CD1c-positive myeloid dendritic cell (primary cell): ENCODE data around the gene ABCF2.
A peak's percentile ranks its signal among the peaks of the same experiment; 100 is the strongest.

Experiments
- DNase-seq: peaks from one replicate; pipeline ENCODE4 v3.0.0-alpha.2; 2016; ENCODE audit errors: extremely low spot score

Gene ABCF2

GRCh38 chr7:151225948-151226510 is 976 bp downstream of the ABCF2 start:
- DNase-seq, result peak; percentile 73

- no peak for DNase-seq
Measured at GRCh38 chr7:151223728-151224127, 3.3 kb downstream of the ABCF2 start.

GRCh38 chr7:151218170-151218569 is 8.8 kb downstream of the ABCF2 start:
- DNase-seq, result no peak

GRCh38 chr7:151215396-151215795 is 11.6 kb downstream of the ABCF2 start:
- no peak for DNase-seq

GRCh38 chr7:151213826-151214225 is 13.2 kb downstream of the ABCF2 start:
- no peak for DNase-seq

GRCh38 chr7:151212626-151213025 is 14.4 kb downstream of the ABCF2 start:
- DNase-seq, result no peak

GRCh38 chr7:151211155-151211772 is 15.7 kb downstream of the ABCF2 start:
- DNase-seq, result no peak

- DNase-seq, result no peak
Measured at GRCh38 chr7:151210087-151210854, 16.7 kb downstream of the ABCF2 start, which contains the start of gene H2BK1. H2BK1 (minus strand) TSS chr7:151210488; CDS start chr7:151210318, 170 bp downstream.

DNA sequence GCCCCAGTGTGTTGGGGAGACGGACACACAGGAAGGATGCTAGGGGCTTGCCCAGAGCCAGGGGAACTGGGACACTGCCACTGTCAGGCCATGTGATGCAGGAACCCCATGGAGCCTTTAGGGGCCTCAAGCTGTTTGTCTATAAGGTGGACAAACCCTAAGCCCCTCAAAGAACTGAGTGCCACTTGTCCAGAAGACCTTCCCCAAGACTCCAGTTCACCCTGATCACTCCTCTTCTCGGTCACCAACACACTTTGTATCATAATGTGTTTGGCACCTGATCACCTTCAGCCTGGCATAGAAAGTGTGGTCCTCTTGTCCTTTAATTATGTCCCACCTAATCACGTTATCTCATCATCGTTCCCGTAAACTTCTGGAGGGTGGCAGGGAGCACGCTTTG is 17.4 kb downstream of the ABCF2 start:
- no peak for DNase-seq

GRCh38 chr7:151208253-151208862 is 18.6 kb downstream of the ABCF2 start:
- no peak for DNase-seq

GRCh38 chr7:151207804-151208203 is 19.2 kb downstream of the ABCF2 start:
- no peak for DNase-seq

DNA sequence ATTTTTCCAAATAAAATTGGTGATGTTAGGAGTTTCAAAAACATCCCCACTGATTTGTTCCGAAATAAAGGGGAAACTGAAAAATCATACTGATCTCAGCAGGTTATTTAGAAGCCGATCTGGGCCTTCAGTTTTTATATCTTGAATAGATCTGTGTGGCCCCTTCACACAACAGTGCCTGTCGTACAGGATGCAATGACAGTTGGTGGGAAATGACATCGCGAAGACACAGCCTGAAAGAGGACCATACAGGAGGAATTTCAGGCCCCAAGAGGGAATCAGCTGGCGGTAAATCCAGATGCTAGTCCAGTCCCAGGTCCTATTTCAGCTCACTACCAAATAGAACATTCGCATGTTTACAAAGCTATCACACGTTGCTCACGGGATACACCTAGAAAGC is 19.7 kb downstream of the ABCF2 start:
- DNase-seq, result no peak

- no peak for DNase-seq
Measured at GRCh38 chr7:151206914-151207313, 20.1 kb downstream of the ABCF2 start.

- DNase-seq, result no peak
Measured at GRCh38 chr7:151205730-151206129, 21.3 kb downstream of the ABCF2 start.

DNA sequence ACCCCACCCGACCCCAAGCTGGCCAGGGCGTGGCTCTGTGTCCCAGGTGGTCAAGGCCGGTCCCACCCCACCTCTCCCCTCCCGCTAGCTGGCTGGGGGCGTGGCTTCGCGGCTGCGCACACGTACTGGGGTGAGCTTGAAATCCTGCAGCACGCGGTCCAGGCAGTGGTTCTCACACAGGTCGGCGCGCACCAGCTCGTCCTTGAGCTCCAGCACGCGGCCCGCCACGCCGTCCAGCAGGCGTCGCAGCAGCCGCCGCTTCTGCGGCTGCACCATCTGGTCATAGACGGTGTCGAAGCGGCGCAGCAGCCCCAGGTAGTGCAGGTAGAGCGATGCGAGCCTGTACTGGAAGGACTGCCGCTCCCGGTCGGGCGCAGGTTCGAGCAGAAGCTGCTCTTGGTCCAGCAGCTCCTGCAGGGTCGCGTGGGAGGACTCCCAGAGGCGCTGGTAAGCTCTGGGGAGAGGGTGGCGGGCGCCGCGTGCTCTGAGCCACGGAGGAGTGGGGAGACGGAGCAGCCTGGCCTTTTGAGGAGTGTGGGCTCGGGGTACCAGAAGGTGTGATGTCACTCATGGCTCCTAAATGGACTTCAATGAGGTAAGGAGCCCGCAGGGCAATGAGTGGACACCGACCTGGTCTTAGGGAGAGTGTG is 22.5 kb downstream of the ABCF2 start:
- DNase-seq, result no peak

GRCh38 chr7:151202836-151203235 is 24.2 kb downstream of the ABCF2 start:
- DNase-seq, result no peak

GRCh38 chr7:151201751-151202150 is 25.3 kb downstream of the ABCF2 start:
- DNase-seq, result no peak

DNA sequence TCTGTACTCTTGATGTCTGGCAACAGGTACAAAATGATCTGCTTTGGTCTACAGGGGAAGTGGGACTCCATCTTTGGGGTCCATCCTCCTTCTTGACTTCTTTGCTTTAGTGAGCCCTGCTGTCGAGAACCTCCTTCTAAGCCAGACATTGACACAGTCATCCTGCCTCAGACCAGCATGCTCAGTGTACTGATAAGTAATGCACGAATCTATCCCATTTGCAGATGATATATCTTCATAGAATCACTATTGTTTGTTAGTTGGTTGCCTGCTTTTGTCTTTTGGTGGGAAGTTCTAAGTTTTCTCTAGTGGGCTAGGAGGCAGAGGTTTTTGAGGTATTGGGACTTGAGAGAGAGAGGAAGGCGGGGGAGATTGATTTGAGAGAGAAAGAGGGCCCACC is 25.7 kb downstream of the ABCF2 start:
- DNase-seq, result no peak

DNA sequence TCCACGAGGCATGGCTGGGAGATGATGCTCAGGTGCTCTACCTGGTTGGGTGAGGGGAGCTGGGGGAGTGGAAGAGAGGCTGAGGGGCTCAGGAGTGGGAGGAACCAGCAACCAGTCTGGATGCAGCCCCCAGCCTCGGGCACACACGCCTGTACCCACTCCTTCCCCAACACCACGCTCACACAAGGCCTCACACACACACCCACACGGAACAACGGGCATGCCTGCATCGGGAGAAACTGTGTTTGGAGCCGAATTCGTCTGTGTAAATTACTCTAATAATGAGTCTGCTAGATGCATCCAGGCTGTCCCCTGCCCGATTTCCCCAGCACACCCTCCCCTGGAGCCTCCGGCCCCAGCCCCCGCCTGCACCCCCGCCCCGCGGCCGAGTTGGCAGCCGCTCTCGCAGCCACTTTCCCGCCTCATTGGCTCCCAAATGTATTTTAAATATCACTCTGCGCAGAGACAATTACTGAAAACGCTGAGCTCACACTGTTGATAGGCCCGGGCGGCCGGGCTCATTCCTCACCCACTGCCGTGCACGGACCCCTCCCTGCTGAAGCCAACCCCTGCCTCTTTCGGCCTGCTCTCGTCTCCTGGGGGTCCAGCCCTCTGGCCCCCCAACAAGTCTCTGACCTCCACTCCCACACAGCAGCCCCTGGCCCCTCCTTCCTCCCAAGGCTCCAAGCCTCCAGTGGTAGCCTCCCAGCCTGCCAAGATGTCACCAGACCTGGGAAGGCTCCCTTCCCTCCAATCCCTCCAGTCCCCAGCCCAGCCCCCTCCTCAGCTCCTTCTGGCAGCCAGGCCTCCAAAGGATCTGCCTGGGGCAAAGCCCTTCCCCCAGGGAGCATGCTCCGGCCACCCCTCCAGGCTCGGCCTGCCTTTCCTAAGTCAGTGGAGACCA is 27.8 kb downstream of the ABCF2 start:
- DNase-seq, result no peak

- no peak for DNase-seq
Measured at GRCh38 chr7:151197932-151198331, 29.1 kb downstream of the ABCF2 start.
